GM21717 (cell line): ENCODE data around the gene RPL31.
A peak's percentile ranks its signal among the peaks of the same experiment; 100 is the strongest.

Source experiments
- ATAC-seq: cut with Tn5 transposase; IDR thresholded peaks from one replicate; pipeline ENCODE4 v1.9.1; 2021; ENCODE audit warnings: mild to moderate bottlenecking, moderate library complexity; ENCODE audit not compliant: unreplicated experiment

Gene RPL31

DNA sequence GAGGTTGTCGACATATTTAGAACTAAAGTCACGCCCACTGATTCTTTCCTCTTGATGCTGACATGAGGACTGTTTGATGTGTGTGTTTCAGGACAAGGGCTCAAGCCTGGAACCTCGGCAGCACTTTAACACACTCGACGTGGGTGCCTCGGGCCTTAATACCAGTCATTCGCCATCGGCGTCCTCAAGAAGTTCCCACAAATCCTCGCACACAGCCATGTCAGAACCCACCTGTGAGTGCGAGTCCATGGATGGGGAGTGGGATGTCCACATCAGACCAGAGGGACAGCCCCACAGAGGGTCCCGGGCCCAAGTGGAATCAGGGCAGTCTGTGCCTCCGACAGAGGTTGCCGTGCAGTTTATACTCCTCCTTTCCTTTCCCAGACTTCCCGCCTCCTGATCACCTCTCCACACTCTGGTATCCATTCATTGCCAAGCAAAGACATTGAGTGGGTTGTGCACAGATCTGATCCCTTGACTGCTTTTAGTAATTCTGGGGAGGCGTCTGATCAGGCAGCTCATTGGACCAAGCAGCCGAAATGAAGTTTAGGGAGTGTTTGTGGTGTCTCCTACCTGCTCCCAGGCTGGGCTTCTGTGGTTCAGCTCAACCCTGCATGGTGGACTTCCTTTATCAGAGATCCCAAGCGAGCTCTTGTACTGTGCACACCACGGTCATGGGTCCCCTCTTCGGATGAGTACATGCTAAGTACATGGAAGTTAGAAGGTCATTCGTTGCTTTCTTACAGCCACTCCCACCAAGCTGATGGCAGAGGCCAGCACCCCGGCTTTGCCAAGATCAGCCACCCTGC, 27.2 kb upstream of the RPL31 start:
- ATAC-seq, result no peak

DNA sequence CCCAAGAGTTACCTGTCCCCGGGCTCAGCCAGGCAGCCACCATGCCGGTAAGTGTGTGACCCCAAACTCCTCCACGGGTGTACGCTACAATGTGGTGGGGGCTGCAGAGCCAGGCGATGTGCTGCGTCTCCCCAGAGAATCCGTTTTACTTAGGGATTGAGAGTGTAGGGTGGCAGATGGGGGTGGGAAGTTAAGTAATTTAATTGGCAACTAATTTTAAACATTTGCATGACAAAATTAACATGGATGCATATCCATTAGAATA, 26.6 kb upstream of the RPL31 start:
- no peak for ATAC-seq

DNA sequence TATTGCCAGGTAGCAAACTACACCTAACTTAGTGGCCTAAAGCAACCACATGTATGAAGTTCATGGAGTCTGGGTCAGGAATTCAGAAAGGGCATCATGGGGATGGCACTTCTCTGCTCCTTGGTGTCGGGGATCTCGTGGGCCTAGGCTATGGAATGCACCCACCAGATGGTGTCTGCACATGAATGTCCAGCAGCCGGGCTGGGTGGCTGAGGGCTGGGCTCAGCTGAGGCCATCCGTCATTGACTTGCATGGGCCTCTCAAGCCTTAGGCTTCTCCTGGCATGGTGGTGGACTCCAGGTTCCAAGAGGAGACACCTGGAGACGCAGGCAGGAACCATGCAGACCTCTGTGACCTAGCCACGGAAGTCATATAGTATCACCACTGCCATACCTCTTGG, 26.0 kb upstream of the RPL31 start:
- ATAC-seq, result no peak

DNA sequence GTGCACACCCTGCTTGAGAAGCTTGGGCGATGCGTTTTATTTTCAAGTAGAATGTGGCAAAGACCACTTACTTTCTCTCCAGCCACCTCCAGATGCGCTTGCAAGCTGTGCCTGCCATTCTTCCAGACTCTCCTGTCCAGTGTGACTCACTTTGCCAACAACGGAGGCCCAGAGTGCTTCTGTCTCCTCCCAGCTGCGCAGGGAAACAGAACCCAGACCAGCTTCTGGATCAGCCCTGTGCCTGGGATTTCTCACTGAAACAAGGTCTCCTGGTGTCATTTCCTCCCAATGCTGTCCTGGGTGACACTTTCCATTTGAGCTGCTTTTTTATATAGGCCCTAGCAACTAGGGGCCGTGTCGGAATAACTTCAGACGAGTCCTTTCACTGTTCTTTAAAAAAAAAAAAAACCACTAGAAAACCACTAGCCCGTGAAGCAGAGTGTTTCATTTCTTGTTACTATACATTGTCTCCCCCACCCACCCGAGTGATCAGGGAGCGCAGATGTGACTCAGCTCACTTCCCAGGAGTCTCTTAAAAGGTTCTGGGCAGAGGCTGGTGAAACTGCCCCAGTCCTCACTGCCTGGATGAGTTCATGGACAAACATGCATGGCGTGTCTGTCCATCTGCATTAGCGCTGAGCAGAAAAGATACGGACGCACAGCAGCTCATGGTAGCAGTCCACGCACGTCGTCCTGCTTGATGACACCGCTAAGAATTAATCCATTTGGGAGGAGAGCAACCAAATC, 25.3 kb upstream of the RPL31 start:
- peak; percentile 81 for ATAC-seq

DNA sequence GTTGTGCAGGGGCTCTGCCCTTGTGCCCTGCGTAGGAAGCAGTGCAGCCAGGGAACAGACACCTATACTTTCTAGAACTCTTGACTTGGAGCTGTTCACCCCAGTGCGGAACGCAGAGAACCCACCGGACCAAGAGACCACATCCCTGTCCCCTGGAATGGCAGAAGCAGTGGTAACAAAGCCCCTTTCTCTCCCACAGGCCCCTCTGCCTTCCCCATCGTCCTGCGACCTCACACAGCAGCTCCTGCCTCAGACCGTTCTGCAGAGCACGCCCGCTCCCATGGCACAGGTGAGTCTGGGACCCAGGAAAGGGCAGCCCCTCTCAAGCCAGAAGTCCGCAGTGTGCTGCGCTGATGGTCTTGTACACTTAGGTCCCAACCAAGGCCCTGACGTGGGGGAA, 24.6 kb upstream of the RPL31 start:
- ATAC-seq, result no peak

DNA sequence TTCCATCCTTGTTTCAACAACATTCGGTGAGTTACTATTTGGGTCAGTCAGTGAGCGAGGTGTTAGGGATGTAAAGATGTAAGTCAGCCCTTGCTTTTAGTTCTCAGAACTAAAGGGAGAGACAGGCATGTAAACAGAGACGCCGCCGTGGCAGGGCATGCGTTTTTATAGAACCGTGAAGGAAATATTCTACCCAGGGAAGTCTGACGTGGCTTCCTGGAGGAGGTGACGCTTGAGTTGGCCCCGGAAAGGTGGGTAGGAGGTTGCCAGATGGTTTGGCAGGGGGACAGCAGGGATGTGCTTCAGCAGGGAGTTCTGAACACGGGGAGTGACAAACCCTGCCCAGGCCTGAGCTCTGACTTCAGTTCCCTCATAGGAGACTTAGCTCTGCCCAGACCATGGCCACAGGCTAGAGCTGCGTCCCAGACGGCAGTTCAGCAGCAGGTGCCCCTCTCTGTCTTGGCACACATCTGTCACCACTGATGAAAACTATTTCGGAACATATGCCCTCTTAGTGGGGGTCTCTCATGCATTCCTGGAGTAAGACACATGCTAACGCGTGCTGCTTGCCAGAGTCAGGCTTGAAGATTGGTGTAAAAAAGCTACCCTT, 23.4 kb upstream of the RPL31 start:
- ATAC-seq, result no peak

DNA sequence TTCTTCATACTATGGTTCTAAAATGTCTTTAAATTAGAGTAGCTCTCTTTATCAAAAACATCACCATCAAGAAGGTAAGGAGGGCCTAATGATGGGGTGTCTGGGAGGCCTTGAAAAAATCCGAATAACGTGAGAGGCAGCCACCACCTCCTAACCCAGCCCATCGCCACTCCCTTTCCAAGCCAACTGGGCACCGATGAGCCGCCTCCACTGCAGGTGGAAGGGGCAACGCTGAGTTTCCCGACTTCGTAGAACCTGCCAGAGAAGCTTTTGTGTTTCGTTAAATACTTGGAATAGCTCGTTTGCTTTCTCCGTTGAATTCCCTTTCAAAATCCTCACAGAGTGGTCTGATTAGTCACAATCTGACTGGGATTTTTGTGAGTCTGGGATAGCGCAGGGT, 22.0 kb upstream of the RPL31 start:
- no peak for ATAC-seq

DNA sequence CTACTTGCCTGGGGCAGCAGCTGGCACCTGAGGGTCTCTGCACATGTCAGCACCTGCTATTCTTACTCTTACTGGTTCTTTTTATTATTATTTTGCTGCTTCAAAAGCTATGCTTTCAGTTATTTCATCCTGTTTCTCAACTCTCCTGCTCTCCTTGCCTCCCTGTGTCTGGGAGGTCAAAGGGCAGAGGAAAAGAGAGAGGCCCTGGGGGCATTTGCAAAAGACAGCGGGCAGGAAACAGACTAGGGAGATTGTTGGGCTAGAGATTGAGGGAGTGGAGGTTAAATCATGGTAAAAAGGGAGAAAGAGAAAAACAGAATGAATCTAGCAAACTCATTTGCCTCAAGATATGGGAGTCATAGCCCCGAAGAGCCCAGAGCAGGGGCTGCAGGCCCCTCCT, 21.1 kb upstream of the RPL31 start:
- no peak for ATAC-seq

DNA sequence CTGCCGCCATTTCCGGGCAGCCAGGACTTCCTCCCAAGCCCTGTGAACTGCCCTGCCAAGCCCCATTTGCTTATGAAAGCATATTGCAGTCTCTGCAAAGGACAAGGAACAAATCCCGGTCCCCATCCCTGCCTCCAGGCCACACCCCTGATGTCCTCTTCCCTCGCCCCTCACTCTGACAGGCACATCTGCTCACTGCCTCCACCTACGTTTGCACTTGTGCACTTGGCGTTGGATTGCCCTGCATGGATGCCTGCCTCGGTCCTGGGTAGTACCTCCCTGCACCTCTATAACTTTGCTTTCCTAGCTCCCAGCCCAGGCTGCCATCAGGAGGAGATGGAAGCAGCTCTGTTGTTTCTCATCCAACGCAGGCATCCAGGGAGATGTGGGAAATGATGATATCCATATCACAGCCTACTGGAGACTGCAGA, 19.6 kb upstream of the RPL31 start:
- ATAC-seq, result no peak

DNA sequence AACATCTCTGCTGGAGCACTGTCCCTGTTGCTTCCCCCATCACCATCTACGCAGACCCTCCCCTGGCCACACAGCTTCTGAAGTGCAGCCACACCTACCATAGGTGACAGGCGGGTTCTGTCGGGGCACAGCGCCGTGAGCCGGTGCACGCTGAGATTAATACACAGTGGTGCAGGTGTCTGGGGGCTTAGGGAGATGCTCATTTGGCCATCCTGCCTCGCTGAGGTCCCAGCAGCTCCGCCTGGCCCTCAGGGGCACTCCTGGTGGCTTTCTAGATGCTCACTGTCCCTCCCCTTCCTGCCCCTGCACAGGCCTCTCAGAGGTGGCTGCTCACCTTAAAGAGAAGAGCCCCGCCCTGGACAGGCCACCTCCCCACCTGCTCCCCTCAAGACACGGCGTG, 18.9 kb upstream of the RPL31 start:
- no peak for ATAC-seq

DNA sequence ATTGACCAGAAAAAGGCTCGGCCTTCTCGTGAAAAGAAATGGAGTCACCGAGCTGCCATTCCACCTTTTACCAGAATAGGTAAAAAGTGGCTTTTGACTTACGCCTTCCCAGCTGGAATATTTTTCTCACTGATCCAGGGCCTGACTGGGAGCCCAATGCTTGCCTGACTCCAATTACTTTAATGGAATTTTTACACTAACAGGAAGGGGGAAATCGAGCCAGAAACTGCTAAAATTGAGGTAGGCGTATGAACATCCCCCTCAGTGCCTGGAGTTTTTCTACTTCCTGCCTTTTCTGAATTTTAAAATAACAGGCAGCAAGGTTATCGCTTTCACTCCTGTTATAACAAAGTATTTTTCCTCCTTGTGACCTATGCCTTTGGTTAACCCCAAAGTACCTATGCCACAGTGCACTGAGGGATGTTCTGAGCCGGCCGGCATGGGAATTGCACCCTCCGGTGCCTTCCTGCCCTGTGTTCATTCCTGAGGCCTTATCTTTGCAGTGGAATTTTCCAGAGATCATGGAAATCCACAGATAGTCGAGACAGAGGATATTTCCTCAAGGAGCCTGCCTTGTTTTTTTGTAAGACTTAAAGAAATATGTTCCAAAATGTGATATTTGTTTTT, 18.3 kb upstream of the RPL31 start:
- no peak for ATAC-seq

DNA sequence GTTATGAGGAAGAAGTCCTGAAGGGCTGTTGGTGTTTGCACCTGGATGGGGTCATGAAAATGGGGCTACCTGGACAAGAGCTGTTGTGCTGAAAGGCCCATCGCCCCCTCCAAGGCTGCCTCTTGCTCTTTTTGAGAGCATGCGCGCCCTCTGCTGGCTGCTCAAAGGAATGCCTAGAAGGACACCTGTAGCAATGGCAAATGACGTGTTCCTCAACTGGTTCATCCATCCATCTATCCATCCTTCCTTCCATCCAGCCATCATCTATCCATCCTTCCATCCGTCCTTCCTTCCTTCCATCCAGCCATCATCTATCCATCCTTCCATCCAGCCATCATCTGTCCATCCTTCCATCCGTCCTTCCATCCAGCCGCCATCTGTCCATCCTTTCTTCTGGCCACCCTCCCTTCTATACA, 17.2 kb upstream of the RPL31 start:
- no peak for ATAC-seq

DNA sequence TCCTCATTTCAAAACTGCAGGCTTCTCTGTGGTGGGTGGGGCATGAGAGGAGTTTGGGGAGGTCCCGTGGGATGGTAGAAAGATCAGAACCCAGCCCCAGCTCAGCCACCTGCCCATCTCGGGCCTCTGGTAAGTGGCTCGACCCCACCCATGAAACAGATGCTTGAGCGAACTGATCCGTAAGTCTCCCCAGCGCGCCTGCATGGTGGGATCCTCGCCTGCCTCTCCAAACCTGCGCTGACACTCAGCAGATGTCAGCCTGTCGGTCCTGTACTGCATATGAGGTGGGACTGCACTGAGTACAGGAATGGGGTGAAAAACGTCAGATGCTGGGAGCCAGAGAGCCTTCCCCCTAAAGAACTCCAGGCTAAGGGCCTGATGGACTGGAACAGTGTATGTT, 15.9 kb upstream of the RPL31 start:
- ATAC-seq, result no peak

DNA sequence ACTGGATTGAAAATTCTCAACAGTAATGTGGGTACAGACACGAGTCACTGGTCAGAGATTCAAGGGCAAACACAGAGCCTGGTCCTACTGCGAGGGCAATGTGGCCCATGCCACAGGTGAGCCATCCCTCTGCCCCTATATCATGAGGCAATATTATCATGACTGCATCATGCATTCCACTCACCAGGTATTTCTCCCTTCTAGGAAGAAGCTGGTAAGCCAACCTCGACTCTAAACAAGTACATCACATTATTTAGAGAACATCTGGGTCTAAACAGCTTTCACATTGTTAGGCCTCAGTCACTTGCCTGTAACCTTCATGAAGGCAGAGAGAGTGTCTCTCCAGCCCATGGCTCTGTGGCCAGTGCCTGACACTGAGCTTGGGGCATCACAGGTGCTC, 14.6 kb upstream of the RPL31 start:
- ATAC-seq, result no peak

DNA sequence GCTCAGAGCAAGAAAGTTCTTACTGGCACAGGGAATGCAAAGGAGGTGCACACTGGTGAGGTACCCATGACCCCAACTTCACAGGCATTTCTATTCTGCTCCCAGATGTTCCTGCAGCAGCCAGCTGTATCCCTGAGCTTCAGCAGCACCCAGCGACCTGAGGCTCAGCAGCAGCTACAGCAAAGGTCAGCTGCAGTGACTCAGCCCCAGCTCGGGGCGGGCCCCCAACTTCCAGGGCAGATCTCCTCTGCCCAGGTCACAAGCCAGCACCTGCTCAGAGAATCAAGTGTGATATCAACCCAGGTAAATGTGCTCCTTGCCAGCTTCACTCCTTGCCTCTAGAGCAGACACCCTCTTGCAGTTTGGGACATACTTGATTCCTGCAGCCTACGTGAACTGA, 14.1 kb upstream of the RPL31 start:
- no peak for ATAC-seq

DNA sequence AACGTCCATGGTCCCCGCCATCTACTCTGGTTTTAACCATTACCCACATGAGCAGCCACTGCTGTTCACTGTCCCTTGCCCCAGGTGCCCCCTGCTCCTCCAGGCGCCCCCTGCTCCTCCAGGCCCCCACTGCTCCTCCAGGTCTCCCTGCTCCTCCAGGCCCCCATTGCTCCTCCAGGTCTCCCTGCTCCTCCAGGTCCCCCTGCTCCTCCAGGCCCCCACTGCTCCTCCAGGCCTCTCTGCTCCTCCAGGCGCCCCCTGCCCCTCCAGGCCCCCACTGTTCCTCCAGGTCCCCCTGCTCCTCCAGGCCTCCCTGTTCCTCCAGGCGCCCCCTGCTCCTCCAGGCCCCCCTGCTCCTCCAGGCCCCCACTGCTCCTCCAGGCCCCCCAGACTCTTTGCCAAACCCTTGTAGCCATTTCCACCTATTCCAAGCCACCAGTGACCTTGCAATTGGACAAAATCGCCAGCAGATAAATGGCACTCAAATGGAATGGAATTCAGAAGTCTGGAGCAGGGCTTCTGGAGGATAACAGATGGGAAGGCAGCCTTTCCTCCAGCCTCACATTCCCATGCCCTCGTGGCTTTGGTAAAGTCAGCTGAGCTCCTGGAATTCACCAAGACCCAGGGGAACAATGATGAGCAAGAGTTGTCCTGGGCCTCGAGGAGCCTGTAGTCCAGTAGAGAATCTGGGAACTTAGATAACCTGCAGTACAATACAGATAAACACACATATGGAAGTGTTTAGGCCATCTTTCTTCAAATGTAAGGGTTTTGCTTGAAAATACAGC, 13.3 kb upstream of the RPL31 start:
- no peak for ATAC-seq

DNA sequence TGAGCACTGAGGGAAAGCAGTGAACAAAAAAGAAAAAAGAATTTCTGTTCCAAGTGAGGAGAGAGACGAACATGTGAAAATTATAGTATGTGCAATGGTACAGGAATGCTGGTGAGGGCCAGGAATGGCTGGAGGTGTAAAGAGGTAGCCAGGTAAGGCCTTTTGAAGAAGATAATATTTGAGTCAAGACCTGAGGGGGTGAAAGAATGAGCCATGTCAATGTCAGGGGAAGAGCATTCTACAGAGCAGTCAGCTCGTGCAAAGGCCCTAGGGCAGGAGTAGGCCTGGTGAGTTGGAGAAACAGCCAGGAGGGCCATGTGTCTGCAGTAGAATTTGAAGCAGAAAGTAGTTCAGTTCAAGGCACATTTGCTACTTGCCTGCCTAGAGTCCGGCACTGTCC, 12.4 kb upstream of the RPL31 start:
- no peak for ATAC-seq

DNA sequence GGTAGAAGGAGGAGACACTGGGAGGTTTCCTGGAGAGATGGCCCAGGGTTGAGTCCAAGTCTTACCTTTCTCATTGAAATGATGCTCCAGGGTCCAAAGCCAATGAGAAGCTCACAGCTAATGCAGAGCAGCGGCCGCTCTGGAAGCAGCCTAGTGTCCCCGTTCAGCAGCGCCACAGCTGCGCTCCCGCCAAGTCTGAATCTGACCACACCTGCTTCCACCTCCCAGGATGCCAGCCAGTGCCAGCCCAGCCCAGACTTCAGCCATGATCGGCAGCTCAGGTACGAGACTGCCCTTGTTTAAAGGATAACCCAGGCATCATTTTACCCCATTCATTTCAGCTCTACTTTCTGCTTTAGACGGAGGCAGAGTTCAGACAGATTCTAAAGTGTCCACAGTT, 11.9 kb upstream of the RPL31 start:
- no peak for ATAC-seq

DNA sequence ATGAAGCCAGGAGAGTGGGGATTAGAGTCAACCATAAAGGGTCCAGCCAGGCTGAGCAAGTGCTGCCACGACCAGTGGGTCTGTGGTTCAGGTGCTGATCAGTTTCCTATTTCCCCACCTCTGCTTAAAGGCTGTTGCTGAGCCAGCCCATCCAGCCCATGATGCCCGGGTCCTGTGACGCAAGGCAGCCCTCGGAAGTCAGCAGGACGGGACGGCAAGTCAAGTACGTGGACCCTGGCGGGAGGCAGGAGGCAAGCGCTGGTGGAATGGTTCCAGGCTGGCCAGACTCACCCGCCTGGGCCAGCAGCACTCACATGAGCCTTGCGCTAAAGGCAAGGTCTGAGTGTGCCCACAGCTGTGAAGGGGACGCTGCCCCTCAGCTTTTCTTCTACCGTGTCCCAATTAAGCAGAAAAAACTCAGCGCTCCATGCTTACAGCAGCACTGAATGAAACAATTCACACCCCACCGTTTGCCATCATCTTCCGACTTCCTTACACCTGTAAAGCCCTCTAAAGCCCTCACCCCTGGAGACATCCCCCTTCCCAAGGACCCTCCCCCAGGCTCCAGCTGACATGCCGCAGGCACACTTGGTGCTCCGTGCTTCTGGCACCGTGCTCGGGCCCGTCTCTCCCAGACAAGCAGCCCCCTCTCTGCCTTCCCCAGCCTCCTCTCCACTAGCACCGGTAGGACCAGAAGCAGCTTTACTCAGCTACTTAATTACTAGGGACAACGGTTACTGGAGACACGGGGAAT, 11.3 kb upstream of the RPL31 start:
- ATAC-seq, result no peak

DNA sequence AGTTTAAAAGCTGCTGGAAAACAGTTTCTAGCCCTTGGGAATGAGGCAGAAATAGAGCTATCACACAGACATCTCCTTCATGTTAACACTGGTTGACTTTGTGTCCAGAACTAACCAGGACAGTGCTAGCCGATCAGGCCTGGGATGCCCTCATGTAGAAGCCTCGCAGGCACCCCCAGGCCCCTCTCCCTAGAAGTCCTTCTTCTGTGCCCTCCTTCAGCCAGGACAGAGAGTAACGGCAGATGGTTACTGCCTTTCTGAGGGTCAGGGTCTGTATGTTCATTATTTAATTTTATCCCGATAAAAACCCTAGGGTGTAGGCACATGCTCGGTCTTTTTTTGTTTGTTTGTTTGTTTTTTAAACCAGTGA, 10.7 kb upstream of the RPL31 start:
- ATAC-seq, result no peak
